ENCODE data around the gene ADRA2A.

DNA sequence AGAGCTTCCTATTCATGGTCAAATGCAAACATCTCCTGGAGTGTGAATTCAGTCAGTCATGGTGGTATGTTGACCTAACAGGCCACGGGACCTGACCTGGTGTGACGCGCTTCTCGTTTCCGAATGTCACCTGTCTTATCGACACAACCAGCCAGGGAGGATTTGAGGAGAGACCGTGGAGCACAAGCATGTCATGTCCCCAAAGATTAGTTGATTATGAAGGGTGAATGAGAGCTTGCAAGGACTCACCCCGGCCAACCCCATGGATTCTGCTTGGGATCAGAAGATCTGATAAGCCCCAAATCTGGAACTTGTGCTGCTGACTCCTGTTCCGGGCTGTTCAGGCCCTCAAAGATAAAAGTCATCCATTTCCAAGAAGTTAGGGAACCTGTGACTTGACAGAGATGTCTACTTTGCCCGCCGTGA, 10.5 kb downstream of the ADRA2A start:
- TF ChIP-seq ZFP3 (tag by site-specific recombination; IDR thresholded peaks at IDR 0.05; ENCODE audit: low read depth) (no peak), ZNF624 (tag by site-specific recombination; IDR thresholded peaks at IDR 0.05) (no peak)
- TF ChIP-seq, protein P1, sequence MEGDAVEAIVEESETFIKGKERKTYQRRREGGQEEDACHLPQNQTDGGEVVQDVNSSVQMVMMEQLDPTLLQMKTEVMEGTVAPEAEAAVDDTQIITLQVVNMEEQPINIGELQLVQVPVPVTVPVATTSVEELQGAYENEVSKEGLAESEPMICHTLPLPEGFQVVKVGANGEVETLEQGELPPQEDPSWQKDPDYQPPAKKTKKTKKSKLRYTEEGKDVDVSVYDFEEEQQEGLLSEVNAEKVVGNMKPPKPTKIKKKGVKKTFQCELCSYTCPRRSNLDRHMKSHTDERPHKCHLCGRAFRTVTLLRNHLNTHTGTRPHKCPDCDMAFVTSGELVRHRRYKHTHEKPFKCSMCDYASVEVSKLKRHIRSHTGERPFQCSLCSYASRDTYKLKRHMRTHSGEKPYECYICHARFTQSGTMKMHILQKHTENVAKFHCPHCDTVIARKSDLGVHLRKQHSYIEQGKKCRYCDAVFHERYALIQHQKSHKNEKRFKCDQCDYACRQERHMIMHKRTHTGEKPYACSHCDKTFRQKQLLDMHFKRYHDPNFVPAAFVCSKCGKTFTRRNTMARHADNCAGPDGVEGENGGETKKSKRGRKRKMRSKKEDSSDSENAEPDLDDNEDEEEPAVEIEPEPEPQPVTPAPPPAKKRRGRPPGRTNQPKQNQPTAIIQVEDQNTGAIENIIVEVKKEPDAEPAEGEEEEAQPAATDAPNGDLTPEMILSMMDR (tag by site-specific recombination; IDR thresholded peaks at IDR 0.05) = no peak

All from HEK293 (cell line).